Endodermal cell (in vitro differentiated cells): Measurements from ENCODE around the gene DCST2. TPM values are rescaled to one million over a fixed set of nuclear protein-coding genes. Genes with fewer than 3 reads are reported as not detected.

Source experiments
- DNase-seq: peaks from one replicate; pipeline ENCODE4 v3.0.0-alpha.2; 2017
- H3K27ac ChIP-seq: 2 replicates; pipeline ENCODE4 v1.5.1; 2013; ENCODE audit warnings: mild to moderate bottlenecking, low read depth, low read length, moderate library complexity
- H3K27me3 ChIP-seq: 2 replicates; pipeline ENCODE4 v1.6.1; 2013; ENCODE audit warnings: mild to moderate bottlenecking, low read length, moderate library complexity; ENCODE audit not compliant: insufficient read depth, control insufficient read depth, poor library complexity, severe bottlenecking
- H3K36me3 ChIP-seq: 2 replicates; pipeline ENCODE4 v1.7.0; 2013; ENCODE audit warnings: mild to moderate bottlenecking, low read length, moderate library complexity; ENCODE audit not compliant: control insufficient read depth, insufficient read depth
- H3K4me1 ChIP-seq: one replicate; pipeline ENCODE4 v1.7.0; 2013; ENCODE audit warnings: low read length; ENCODE audit not compliant: control insufficient read depth, insufficient read depth
- H3K4me3 ChIP-seq: 2 replicates; pipeline ENCODE4 v1.5.1; 2013; ENCODE audit warnings: mild to moderate bottlenecking, low read length, moderate library complexity
- H3K9ac ChIP-seq: 2 replicates; pipeline ENCODE4 v1.6.1; 2013; ENCODE audit warnings: mild to moderate bottlenecking, low read length, moderate library complexity; ENCODE audit not compliant: poor library complexity, severe bottlenecking; ENCODE audit errors: extremely low read depth
- H3K9me3 ChIP-seq: 2 replicates; pipeline ENCODE4 v1.6.1; 2013; ENCODE audit warnings: mild to moderate bottlenecking, low read length, moderate library complexity; ENCODE audit not compliant: control insufficient read depth
- H3K27ac Mint-ChIP-seq: 2 replicates; pipeline ENCODE4 v1.8.0; 2020; ENCODE audit warnings: mixed read lengths
- H3K27me3 Mint-ChIP-seq: 2 replicates; pipeline ENCODE4 v1.8.0; 2021; ENCODE audit warnings: mild to moderate bottlenecking, mixed read lengths; ENCODE audit not compliant: insufficient read depth
- H3K36me3 Mint-ChIP-seq: 2 replicates; pipeline ENCODE4 v1.8.0; 2020; ENCODE audit warnings: low read depth, mixed read lengths
- H3K4me1 Mint-ChIP-seq: 2 replicates; pipeline ENCODE4 v1.8.0; 2020; ENCODE audit warnings: mixed read lengths
- H3K4me3 Mint-ChIP-seq: 2 replicates; pipeline ENCODE4 v1.8.0; 2020; ENCODE audit warnings: mild to moderate bottlenecking, moderate library complexity, mixed read lengths
- H3K9me3 Mint-ChIP-seq: 2 replicates; pipeline ENCODE4 v1.8.0; 2020; ENCODE audit warnings: mild to moderate bottlenecking, mixed read lengths
- WGBS, 2 experiments: methylation state at CpG; one replicate each; pipeline versions ENCODE4 v1.1.5 to v1.1.7; 2013; ENCODE audit warnings: missing lambda C conversion rate in 2 of 2, mixed read lengths in 1 of 2; ENCODE audit not compliant: insufficient coverage in 1 of 2, insufficient read length in 1 of 2; 5-methylcytosine and 5-hydroxymethylcytosine counted together
- total RNA-seq, 2 donors: library from RNA; stranded (reverse); fragmentation: NEBNext Ultra II Directional in 1 of 2; extraction: Animal tissue kit (Norgen Biotek cat#: 25700) in 1 of 2; gene quantifications; 2 replicates in 1 of 2; 3 replicates in 1 of 2; pipeline ENCODE4 v1.2.1, GENCODE V29; 2021
- TF ChIP-seq, protein P1 (sequence below): fragments of 200-600 bp; sonication (generic); conservative IDR thresholded peaks from 2 replicates; pipeline ENCODE4 v1.5.0; 2021; ENCODE audit warnings: antibody characterized with exemption, mild to moderate bottlenecking

DCST2 gene
- total RNA-seq, 2 donors from 2014 or later, result 0.44 to 2.0 TPM

DNA sequence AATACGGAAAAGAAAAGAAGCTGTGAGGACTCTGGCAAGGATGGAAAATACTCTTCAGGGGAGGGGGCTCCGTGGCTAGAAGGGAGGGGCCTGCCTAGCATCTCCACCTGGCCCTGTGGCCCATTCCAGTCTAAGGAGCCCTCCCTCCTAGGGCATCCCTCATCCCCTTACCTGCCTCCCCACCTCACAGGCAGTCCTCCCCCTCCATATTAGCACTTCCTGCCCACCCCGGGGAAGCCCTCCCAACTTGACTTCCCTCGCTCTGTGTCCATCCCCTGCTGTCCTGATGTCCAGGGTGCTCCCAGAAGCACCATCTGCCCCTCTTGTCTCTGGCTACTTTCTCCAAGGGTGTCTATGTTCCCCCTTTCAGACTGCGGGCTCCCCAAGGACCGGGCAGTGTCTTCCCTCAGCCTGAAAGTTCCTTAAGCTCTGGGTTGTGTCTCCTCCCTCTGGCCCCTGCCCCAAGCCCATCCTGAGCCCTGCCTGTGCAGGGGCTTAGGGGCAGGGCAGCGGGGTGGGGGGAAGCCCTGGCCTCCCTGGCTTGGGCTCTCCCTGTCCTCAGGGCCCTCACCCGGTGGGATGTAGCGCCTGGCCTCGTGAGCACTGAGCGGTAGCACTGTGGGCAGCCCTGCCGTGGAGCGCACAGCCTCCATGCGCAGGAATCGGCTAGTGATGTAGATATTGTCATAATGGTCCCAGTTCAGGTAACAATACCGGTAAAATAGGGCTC is 3.9 kb downstream of the DCST2 start:
- no peak overlapping the region for H3K27ac ChIP-seq
- no peaks in the 10 kb centered on the region for H3K4me1 ChIP-seq
- H3K27me3 ChIP-seq, result no peaks in the 10 kb centered on the region
- Mint-ChIP-seq H3K4me1 (no peaks in the 10 kb centered on the region), H3K9me3 (no peaks in the 10 kb centered on the region), H3K27ac (no peak overlapping the region), H3K36me3 (no peaks in the 10 kb centered on the region), H3K27me3 (peaks cover 9% of the 10 kb centered on the region), H3K4me3 (no peak overlapping the region)
- H3K36me3 ChIP-seq, result no peaks in the 10 kb centered on the region
- no peak overlapping the region for H3K4me3 ChIP-seq
- H3K9me3 ChIP-seq, result no peaks in the 10 kb centered on the region
- 91 to 96% methylated on average over 6 to 16 of the region's 16 CpGs for WGBS, 2 experiments
- no peak for DNase-seq
- TF ChIP-seq, protein P1, sequence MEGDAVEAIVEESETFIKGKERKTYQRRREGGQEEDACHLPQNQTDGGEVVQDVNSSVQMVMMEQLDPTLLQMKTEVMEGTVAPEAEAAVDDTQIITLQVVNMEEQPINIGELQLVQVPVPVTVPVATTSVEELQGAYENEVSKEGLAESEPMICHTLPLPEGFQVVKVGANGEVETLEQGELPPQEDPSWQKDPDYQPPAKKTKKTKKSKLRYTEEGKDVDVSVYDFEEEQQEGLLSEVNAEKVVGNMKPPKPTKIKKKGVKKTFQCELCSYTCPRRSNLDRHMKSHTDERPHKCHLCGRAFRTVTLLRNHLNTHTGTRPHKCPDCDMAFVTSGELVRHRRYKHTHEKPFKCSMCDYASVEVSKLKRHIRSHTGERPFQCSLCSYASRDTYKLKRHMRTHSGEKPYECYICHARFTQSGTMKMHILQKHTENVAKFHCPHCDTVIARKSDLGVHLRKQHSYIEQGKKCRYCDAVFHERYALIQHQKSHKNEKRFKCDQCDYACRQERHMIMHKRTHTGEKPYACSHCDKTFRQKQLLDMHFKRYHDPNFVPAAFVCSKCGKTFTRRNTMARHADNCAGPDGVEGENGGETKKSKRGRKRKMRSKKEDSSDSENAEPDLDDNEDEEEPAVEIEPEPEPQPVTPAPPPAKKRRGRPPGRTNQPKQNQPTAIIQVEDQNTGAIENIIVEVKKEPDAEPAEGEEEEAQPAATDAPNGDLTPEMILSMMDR, result no peak
- H3K9ac ChIP-seq, result no peak overlapping the region

DNA sequence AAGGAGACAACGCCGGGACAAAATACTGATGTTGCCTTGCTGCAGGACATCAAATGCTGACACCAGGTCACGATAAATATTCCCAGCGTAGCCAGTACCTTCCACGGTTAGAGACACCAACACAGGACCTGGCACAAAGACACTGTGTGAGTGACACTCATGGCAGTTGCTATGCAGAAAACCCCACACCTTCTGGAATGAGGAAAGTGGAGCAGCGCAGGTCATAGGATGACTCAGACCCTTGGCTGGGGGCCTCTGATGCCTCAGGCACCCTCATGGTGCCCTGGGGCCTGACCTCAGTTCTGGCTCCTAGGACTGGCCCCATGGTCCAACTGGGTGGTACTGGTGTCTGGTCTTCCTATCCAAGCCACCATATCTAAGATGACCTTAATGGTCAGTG is 7.0 kb downstream of the DCST2 start:
- H3K4me1 Mint-ChIP-seq, result no peaks in the 10 kb centered on the region
- no peak overlapping the region for H3K27ac Mint-ChIP-seq
- WGBS, 2 experiments, result 90 to 91% methylated on average over 6 of the region's 6 CpGs

DNA sequence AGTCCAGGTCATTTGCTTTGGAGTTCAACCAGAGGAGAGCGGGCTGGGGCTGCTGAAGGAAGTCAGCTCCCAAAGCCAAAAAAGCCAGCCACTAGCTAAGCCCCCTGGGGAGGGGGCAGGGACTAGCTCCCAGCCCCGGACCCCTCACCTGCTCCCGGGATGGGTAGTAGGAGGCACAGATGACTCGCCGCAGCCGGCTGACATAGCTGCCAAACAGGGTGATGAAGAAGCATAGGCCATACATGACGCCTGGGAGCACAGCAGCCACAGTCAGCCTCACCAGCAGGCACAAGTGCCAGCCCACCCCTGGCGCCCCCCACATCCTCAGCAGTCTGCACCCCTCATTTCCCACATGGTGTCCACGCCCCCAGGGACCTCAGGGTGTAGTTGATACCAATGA is 7.4 kb downstream of the DCST2 start:
- Mint-ChIP-seq H3K36me3 (no peaks in the 10 kb centered on the region), H3K27ac (no peak overlapping the region), H3K9me3 (no peaks in the 10 kb centered on the region), H3K27me3 (peaks cover 2% of the 10 kb centered on the region), H3K4me3 (no peak overlapping the region), H3K4me1 (no peaks in the 10 kb centered on the region)
- no peak for DNase-seq
- H3K4me3 ChIP-seq, result no peak overlapping the region
- H3K27me3 ChIP-seq, result no peaks in the 10 kb centered on the region
- no peak overlapping the region for H3K27ac ChIP-seq
- no peaks in the 10 kb centered on the region for H3K9me3 ChIP-seq
- TF ChIP-seq, protein P1, result no peak
- H3K9ac ChIP-seq, result no peak overlapping the region
- no peaks in the 10 kb centered on the region for H3K36me3 ChIP-seq
- WGBS, 2 experiments, result 68 to 82% methylated on average over 6 to 9 of the region's 9 CpGs
- H3K4me1 ChIP-seq, result no peaks in the 10 kb centered on the region

More for the DNA sequence above, 7.0 kb downstream of the DCST2 start:
- no peak overlapping the region for H3K4me3 Mint-ChIP-seq
- TF ChIP-seq, protein P1, result no peak
- no peaks in the 10 kb centered on the region for H3K9me3 ChIP-seq
- no peak overlapping the region for H3K9ac ChIP-seq
- no peaks in the 10 kb centered on the region for H3K36me3 Mint-ChIP-seq
- H3K27ac ChIP-seq, result no peak overlapping the region
- H3K4me3 ChIP-seq, result no peak overlapping the region
- no peaks in the 10 kb centered on the region for H3K9me3 Mint-ChIP-seq
- peaks cover 2% of the 10 kb centered on the region for H3K27me3 Mint-ChIP-seq
- no peaks in the 10 kb centered on the region for H3K4me1 ChIP-seq
- no peaks in the 10 kb centered on the region for H3K36me3 ChIP-seq
- no peaks in the 10 kb centered on the region for H3K27me3 ChIP-seq
- DNase-seq, result no peak
